IMR-90 (cell line): ENCODE measurements around the gene SLC15A1. TPM values are rescaled to one million over a fixed set of nuclear protein-coding genes. Genes with fewer than 3 reads are reported as not detected.

Experiments used
- ATAC-seq: fragments of 200-7000 bp; cut with Tn5 transposase; 2 replicates; pipeline ENCODE4 v1.9.1; 2020; ENCODE audit warnings: low read depth, mild to moderate bottlenecking, moderate library complexity
- BruUV-seq: library from RNA; stranded (reverse); fragments of 400-500 nt; replicated peaks from 2 replicates; lab custom pipeline; 2021; lab: Mats Ljungman, UMichigan
- CTCF ChIA-PET: fragments of 300-600 bp; formaldehyde crosslinking; extraction: SDS; loops from one replicate; lab custom pipeline; 2021; ENCODE audit warnings: antibody characterized with exemption; lab: Yijun Ruan, JAX
- POLR2A ChIA-PET: fragments of 300-600 bp; sonication (Branson Sonifier 250); formaldehyde crosslinking; loops from one replicate; lab custom pipeline; 2022; ENCODE audit warnings: antibody characterized with exemption; ENCODE audit not compliant: unreplicated experiment; lab: Charles Lee
- DNase-seq: peaks from one replicate; pipeline ENCODE4 v3.0.0; 2013
- H2AFZ ChIP-seq: replicated peaks from 2 replicates; pipeline ENCODE3; 2013; ENCODE audit warnings: low read length, mild to moderate bottlenecking; ENCODE audit not compliant: poor library complexity
- H2AK5ac ChIP-seq: 2 replicates; pipeline ENCODE4 v1.6.1; 2013; ENCODE audit warnings: low read depth, low read length, inconsistent platforms
- H2AK9ac ChIP-seq: replicated peaks from 2 replicates; pipeline ENCODE3; 2013; ENCODE audit warnings: mild to moderate bottlenecking, low read depth, low read length, moderate library complexity; ENCODE audit not compliant: poor library complexity
- H2BK120ac ChIP-seq: 2 replicates; pipeline ENCODE4 v1.6.1; 2013; ENCODE audit warnings: low read depth, low read length, inconsistent platforms
- H2BK15ac ChIP-seq: 3 replicates; pipeline ENCODE4 v1.6.1; 2013; ENCODE audit warnings: low read depth, low read length, inconsistent platforms
- H2BK20ac ChIP-seq: 2 replicates; pipeline ENCODE4 v1.6.1; 2013; ENCODE audit warnings: low read depth, mild to moderate bottlenecking, inconsistent platforms, low read length, moderate library complexity
- H2BK5ac ChIP-seq: 2 replicates; pipeline ENCODE4 v1.6.1; 2013; ENCODE audit warnings: mild to moderate bottlenecking, low read depth, low read length, inconsistent platforms; ENCODE audit not compliant: poor library complexity, severe bottlenecking
- H3K14ac ChIP-seq: replicated peaks from 2 replicates; pipeline ENCODE4 v1.6.1; 2013; ENCODE audit warnings: low read depth, low read length, inconsistent platforms
- H3K18ac ChIP-seq: 2 replicates; pipeline ENCODE4 v1.6.1; 2013; ENCODE audit warnings: low read depth, low read length, control low read depth
- H3K23ac ChIP-seq: 2 replicates; pipeline ENCODE4 v1.6.1; 2013; ENCODE audit warnings: low read depth, low read length, inconsistent platforms
- H3K27ac ChIP-seq: 2 replicates; pipeline ENCODE4 v1.5.1; 2013; ENCODE audit warnings: mild to moderate bottlenecking, control low read depth, low read length; ENCODE audit not compliant: insufficient read depth
- H3K27me3 ChIP-seq: 2 replicates; pipeline ENCODE4 v1.6.1; 2013; ENCODE audit warnings: low read length; ENCODE audit not compliant: control insufficient read depth, insufficient read depth
- H3K36me3 ChIP-seq: 2 replicates; pipeline ENCODE4 v1.6.1; 2013; ENCODE audit warnings: low read length, mixed read lengths; ENCODE audit not compliant: control insufficient read depth, insufficient read depth
- H3K4ac ChIP-seq: 2 replicates; pipeline ENCODE4 v1.6.1; 2013; ENCODE audit warnings: low read depth, low read length, inconsistent platforms
- H3K4me1 ChIP-seq: 2 replicates; pipeline ENCODE4 v1.6.1; 2013; ENCODE audit warnings: low read length, mixed read lengths; ENCODE audit not compliant: control insufficient read depth, insufficient read depth
- H3K4me2 ChIP-seq: 2 replicates; pipeline ENCODE4 v1.6.1; 2013; ENCODE audit warnings: low read depth, mild to moderate bottlenecking, control low read depth, low read length, moderate library complexity
- H3K4me3 ChIP-seq: 2 replicates; pipeline ENCODE4 v1.5.1; 2013; ENCODE audit warnings: low read depth, mild to moderate bottlenecking, control low read depth, low read length, moderate library complexity; ENCODE audit not compliant: insufficient read depth
- H3K56ac ChIP-seq: 2 replicates; pipeline ENCODE4 v1.6.1; 2013; ENCODE audit warnings: low read length, inconsistent platforms; ENCODE audit not compliant: insufficient read depth; ENCODE audit errors: extremely low read depth
- H3K79me1 ChIP-seq, 2 experiments: 2 replicates each; pipeline ENCODE4 v1.6.1; 2013; ENCODE audit warnings: low read length in 2 of 2, inconsistent platforms in 1 of 2, low read depth in 1 of 2
- H3K9ac ChIP-seq: 2 replicates; pipeline ENCODE4 v1.6.1; 2013; ENCODE audit warnings: low read depth, low read length, control low read depth
- H3K9me1 ChIP-seq: 2 replicates; pipeline ENCODE4 v1.6.1; 2013; ENCODE audit warnings: low read length, inconsistent platforms; ENCODE audit not compliant: insufficient read depth
- H3K9me3 ChIP-seq: 2 replicates; pipeline ENCODE4 v1.6.1; 2013; ENCODE audit warnings: low read length; ENCODE audit not compliant: control insufficient read depth, insufficient read depth
- H4K20me1 ChIP-seq: 2 replicates; pipeline ENCODE4 v1.6.1; 2013; ENCODE audit warnings: low read length, inconsistent platforms; ENCODE audit not compliant: insufficient read depth
- H4K5ac ChIP-seq: 2 replicates; pipeline ENCODE4 v1.6.1; 2013; ENCODE audit warnings: mild to moderate bottlenecking, low read depth, low read length, control low read depth
- H4K8ac ChIP-seq, 2 experiments: 2 replicates each; pipeline ENCODE4 v1.6.1; 2013; ENCODE audit warnings: low read depth in 2 of 2, low read length in 2 of 2, control low read depth in 1 of 2, inconsistent platforms in 1 of 2
- H4K91ac ChIP-seq: 2 replicates; pipeline ENCODE4 v1.6.1; 2013; ENCODE audit warnings: low read depth, low read length, inconsistent platforms; ENCODE audit not compliant: insufficient read depth
- ELK1 ChIP-seq: fragments of 150-350 bp; IDR thresholded peaks from 2 replicates; pipeline ENCODE4 v1.6.1; 2016; ENCODE audit warnings: low read depth, mild to moderate bottlenecking, low read length, moderate library complexity, borderline replicate concordance
- MXI1 ChIP-seq: IDR thresholded peaks from 2 replicates; pipeline ENCODE4 v1.6.1; 2012; ENCODE audit warnings: low read depth, mild to moderate bottlenecking, low read length, moderate library complexity, borderline replicate concordance
- WGBS, 2 experiments: methylation state at CpG; one replicate each; pipeline versions ENCODE4 v1.1.5 to v1.1.7; 2013; ENCODE audit warnings: missing lambda C conversion rate in 2 of 2; ENCODE audit not compliant: insufficient read length in 1 of 2; ENCODE audit errors: extremely low coverage in 2 of 2; 5-methylcytosine and 5-hydroxymethylcytosine counted together
- dilution Hi-C: fragments of 300-500 bp; cut with HindIII; formaldehyde crosslinking; loops from one replicate; pipeline ENCODE4 v1.14.3; 2018; ENCODE audit warnings: low sequenced_read_pairs; ENCODE audit not compliant: unreplicated experiment
- in situ Hi-C: fragments of 300-500 bp; cut with MboI; formaldehyde crosslinking; loops from 3 replicates; pipeline ENCODE4 v1.14.3; 2019; ENCODE audit warnings: low sequenced_read_pairs, inconsistent platforms, mixed read lengths
- intact Hi-C: fragments of 100-400 bp; cut with micrococcal nuclease; formaldehyde crosslinking; loops from 2 replicates; pipeline ENCODE4 v1.10.0; 2022
- polyA plus RNA-seq, 3 experiments: library from polyadenylated mRNA; depleted of rRNA; stranded (reverse); fragments of >200 nt; gene quantifications; 2 replicates each; pipeline ENCODE4 v1.2.3, GENCODE V29; 2012; ENCODE audit warnings: low replicate concordance in 1 of 3
- total RNA-seq: library from RNA; depleted of rRNA; stranded (reverse); fragments of >200 nt; gene quantifications from 2 replicates; pipeline ENCODE4 v1.2.3, GENCODE V29; 2012

The SLC15A1 gene
- total and polyA plus RNA-seq, 2 of the 4 experiments (the other 2 are of a cell fraction) = not detected

DNA sequence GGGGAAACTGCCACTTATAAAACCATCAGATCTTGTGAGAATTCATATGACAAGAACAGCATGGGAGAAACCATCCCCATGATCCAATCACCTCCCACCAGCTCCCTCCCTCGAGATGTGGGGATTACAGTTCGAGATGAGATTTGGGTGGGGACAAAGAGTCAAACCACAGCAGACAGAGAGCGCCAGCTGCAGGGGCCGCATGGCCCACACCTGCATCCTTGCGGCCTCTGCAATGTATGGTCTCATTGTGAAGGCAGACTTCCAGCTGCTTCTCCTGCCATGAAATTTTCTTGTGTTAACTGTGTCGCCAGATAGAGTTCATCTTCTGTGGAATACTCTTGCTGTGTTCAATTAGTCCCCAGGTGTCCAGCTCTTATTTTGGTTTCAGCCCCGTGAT, 17.3 kb upstream of the SLC15A1 start:
- Histone ChIP-seq H4K91ac (no peak overlapping the region), H3K9me1 (no peaks in the 10 kb centered on the region), H3K9ac (no peak overlapping the region), H3K27me3 (peaks cover 17% of the 10 kb centered on the region), H3K14ac (no peak overlapping the region), H4K5ac (no peak overlapping the region), H3K18ac (no peak overlapping the region), H3K56ac (no peak overlapping the region), H4K8ac (no peak overlapping the region), H2BK5ac (no peak overlapping the region), H3K27ac (no peak overlapping the region), H3K79me1 (no peaks in the 10 kb centered on the region), H3K4me2 (no peak overlapping the region), H3K4ac (no peak overlapping the region), H4K20me1 (no peaks in the 10 kb centered on the region), H3K23ac (no peak overlapping the region), H3K4me3 (no peak overlapping the region), H2AFZ (no peak overlapping the region), H3K9me3 (peaks cover 14% of the 10 kb centered on the region), H2AK5ac (no peak overlapping the region), H2BK15ac (no peak overlapping the region), H2AK9ac (no peak overlapping the region), H3K36me3 (no peaks in the 10 kb centered on the region), H3K4me1 (no peaks in the 10 kb centered on the region), H2BK120ac (no peak overlapping the region), H2BK20ac (no peak overlapping the region)
- TF ChIP-seq MXI1 = no peak
- no peak for TF ChIP-seq ELK1
- POLR2A ChIA-PET = no interaction called here
- CTCF ChIA-PET = no interaction called here
- WGBS, 2 experiments = 70% methylated on average over 3 of the region's 7 CpGs; no CpG with 5 or more reads in 1 of the 2 experiments
- DNase-seq (no peak), ATAC-seq (no peak)
- BruUV-seq = no TSS peak
- dilution Hi-C loops (no loop called here), intact Hi-C loops (no loop called here), in situ Hi-C loops (no loop called here)
